CD4-positive, alpha-beta memory T cell (primary cell): ENCODE data around the gene AURKB. TPM values are rescaled to one million over a fixed set of nuclear protein-coding genes. Genes with fewer than 3 reads are reported as not detected.

Experiments used
- CTCF ChIA-PET: fragments of 350-600 bp; sonication (Branson Sonifier 250); formaldehyde crosslinking; loops from one replicate; lab custom pipeline; 2021; ENCODE audit warnings: inconsistent platforms; ENCODE audit not compliant: partially characterized antibody; lab: Charles Lee
- POLR2A ChIA-PET: fragments of 350-600 bp; sonication (Branson Sonifier 250); formaldehyde crosslinking; loops from one replicate; lab custom pipeline; 2021; ENCODE audit not compliant: partially characterized antibody; lab: Charles Lee
- DNase-seq, 5 donors: peaks; one replicate each; pipeline versions ENCODE4 v3.0.0 to v3.0.0-alpha.2; 2020 to 2022; ENCODE audit warnings: mixed read lengths in 1 of 5
- H3K27ac ChIP-seq: one replicate; pipeline ENCODE4 v1.7.0; 2013; ENCODE audit warnings: low read depth, low read length
- H3K27me3 ChIP-seq: 2 replicates; pipeline ENCODE4 v1.7.0; 2013; ENCODE audit warnings: mild to moderate bottlenecking, low read length, moderate library complexity; ENCODE audit not compliant: insufficient read depth
- H3K36me3 ChIP-seq: 2 replicates; pipeline ENCODE4 v1.7.0; 2013; ENCODE audit warnings: mild to moderate bottlenecking, low read length, moderate library complexity; ENCODE audit not compliant: insufficient read depth
- H3K4me1 ChIP-seq: 2 replicates; pipeline ENCODE4 v1.7.0; 2013; ENCODE audit warnings: mild to moderate bottlenecking, low read length, moderate library complexity; ENCODE audit not compliant: insufficient read depth
- H3K4me3 ChIP-seq, 2 donors: one replicate each; pipeline ENCODE4 v1.7.0; 2013; ENCODE audit warnings: low read length in 2 of 2, mild to moderate bottlenecking in 1 of 2
- H3K9me3 ChIP-seq, 2 donors: one replicate each; pipeline ENCODE4 v1.7.0; 2013; ENCODE audit warnings: low read length in 2 of 2, control low read depth in 1 of 2; ENCODE audit not compliant: control insufficient read depth in 1 of 2
- H3K27ac Mint-ChIP-seq, 7 donors: one replicate each; pipeline ENCODE4 v1.8.0; 2020 to 2021; ENCODE audit warnings: mixed read lengths in 7 of 7, mild to moderate bottlenecking in 6 of 7, inconsistent platforms in 3 of 7, moderate library complexity in 3 of 7
- H3K27me3 Mint-ChIP-seq, 2 donors: one replicate each; pipeline ENCODE4 v1.8.0; 2020 to 2021; ENCODE audit warnings: mixed read lengths in 2 of 2
- H3K36me3 Mint-ChIP-seq, 2 donors: one replicate each; pipeline ENCODE4 v1.8.0; 2020 to 2021; ENCODE audit warnings: mixed read lengths in 2 of 2, inconsistent platforms in 1 of 2, mild to moderate bottlenecking in 1 of 2
- H3K4me1 Mint-ChIP-seq, 4 donors: one replicate each; pipeline ENCODE4 v1.8.0; 2020 to 2021; ENCODE audit warnings: mixed read lengths in 4 of 4, mild to moderate bottlenecking in 1 of 4
- H3K4me3 Mint-ChIP-seq, 8 donors: one replicate each; pipeline ENCODE4 v1.8.0; 2020 to 2021; ENCODE audit warnings: mixed read lengths in 8 of 8, mild to moderate bottlenecking in 7 of 8, moderate library complexity in 6 of 8, inconsistent platforms in 3 of 8
- H3K9me3 Mint-ChIP-seq, 8 donors: one replicate each; pipeline ENCODE4 v1.8.0; 2020 to 2021; ENCODE audit warnings: mixed read lengths in 8 of 8, mild to moderate bottlenecking in 5 of 8, inconsistent platforms in 3 of 8, moderate library complexity in 1 of 8
- intact Hi-C: fragments of 100-400 bp; cut with micrococcal nuclease; formaldehyde crosslinking; loops from one replicate; pipeline ENCODE4 v1.15.1; 2023
- polyA plus RNA-seq, 2 donors: library from polyadenylated mRNA; unstranded; fragments of 300-500 nt; fragmentation: Illumina TruSeq; gene quantifications; one replicate each; pipeline ENCODE4 v1.2.3, GENCODE V29; 2021
- total RNA-seq, 2 experiments: library from RNA; stranded (reverse); gene quantifications; one replicate each; pipeline ENCODE4 v1.2.3, GENCODE V29; 2021

AURKB gene
- total and polyA plus RNA-seq, 4 experiments from 2014 or later = 0.36 to 0.83 (median 0.67) TPM; not detected in 1

DNA sequence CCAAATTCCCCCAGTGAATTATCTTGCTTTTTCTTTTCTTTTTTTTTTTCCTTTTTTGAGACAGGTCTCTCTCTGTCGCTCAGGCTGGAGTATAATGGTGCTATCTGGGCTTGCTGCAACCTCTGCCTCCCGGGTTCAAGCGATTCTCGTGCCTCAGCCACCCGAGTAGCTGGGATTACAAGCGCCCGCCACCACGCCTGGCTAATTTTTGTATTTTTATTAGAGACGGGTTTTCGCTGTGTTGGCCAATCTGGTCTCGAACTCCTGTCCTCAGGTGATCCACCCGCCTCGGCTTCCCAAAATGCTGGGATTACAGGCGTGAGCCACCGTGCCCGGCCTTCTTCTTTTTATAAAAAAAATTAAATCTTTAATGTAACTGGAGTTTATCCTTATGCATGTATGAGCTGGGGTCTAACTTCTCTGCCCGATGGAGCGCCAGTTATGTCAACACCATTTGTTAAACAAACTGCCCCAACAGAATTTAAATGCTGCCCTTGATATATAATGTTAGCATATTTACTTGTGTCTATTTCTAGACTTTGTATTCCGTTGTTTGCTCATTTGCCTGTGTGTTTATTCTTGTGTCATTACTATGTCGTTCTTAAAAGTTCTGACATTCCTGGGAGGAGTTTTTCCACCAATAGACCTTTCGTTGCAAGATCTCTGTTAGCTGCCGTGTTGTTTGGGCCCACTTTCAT is 535 bp upstream of the AURKB start:
- H3K27ac Mint-ChIP-seq = peak overlapping the region; percentile 82 to 95 (median 94)

DNA sequence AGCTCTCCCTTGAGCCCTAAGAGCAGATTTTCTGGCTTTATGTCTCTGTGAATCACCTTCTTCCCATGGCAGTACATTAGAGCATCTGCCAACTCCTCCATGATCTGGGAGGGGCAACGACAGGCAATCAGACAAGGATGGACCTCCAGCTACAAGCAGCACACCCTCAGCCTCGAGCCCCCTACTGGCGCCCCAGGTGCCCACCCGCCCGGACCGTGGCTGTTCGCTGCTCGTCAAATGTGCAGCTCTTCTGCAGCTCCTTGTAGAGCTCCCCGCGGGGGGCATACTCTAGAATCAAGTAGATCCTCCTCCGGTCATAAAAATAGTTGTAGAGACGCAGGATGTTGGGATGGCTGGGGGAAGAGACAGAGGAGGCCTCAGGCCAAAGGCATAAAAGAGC is 3.8 kb downstream of the AURKB start:
- no peaks in the 10 kb centered on the region for H3K36me3 Mint-ChIP-seq

More for the DNA sequence above, 535 bp upstream of the AURKB start:
- Mint-ChIP-seq H3K4me1 (peaks cover 13 to 21% (median 17%) of the 10 kb centered on the region in 4 donors), H3K4me3 (peak overlapping the region; percentile 85 to 96 (median 92)), H3K27me3 (no peaks in the 10 kb centered on the region), H3K36me3 (no peaks in the 10 kb centered on the region), H3K9me3 (peaks cover 0 to 2% (median 0%) of the 10 kb centered on the region in 8 donors)
- CTCF ChIA-PET = interaction anchor here (0.9 to 1.8 kb wide), 7 partner anchors 10 to 117 kb away, joined by 3 to 6 read pairs (median 4); partner anchors contain the start of genes ALOXE3 and SLC25A35
- Histone ChIP-seq H3K27ac (peak overlapping the region; percentile 69), H3K4me3 (peak overlapping the region; percentile 71 to 83), H3K36me3 (no peaks in the 10 kb centered on the region), H3K9me3 (no peaks in the 10 kb centered on the region), H3K4me1 (peaks cover 15% of the 10 kb centered on the region), H3K27me3 (no peaks in the 10 kb centered on the region)
- no peak for DNase-seq
- intact Hi-C loops = loop anchor here (1.0 kb wide), 3 partner anchors 11 to 24 kb away; no protein-coding TSS in a partner anchor
- POLR2A ChIA-PET = interaction anchor here (0.6 to 5.0 kb wide), 23 partner anchors 8 to 92 kb away, joined by 3 to 74 read pairs (median 5); partner anchors contain the start of genes ALOXE3, BORCS6, CTC1 and PFAS

DNA sequence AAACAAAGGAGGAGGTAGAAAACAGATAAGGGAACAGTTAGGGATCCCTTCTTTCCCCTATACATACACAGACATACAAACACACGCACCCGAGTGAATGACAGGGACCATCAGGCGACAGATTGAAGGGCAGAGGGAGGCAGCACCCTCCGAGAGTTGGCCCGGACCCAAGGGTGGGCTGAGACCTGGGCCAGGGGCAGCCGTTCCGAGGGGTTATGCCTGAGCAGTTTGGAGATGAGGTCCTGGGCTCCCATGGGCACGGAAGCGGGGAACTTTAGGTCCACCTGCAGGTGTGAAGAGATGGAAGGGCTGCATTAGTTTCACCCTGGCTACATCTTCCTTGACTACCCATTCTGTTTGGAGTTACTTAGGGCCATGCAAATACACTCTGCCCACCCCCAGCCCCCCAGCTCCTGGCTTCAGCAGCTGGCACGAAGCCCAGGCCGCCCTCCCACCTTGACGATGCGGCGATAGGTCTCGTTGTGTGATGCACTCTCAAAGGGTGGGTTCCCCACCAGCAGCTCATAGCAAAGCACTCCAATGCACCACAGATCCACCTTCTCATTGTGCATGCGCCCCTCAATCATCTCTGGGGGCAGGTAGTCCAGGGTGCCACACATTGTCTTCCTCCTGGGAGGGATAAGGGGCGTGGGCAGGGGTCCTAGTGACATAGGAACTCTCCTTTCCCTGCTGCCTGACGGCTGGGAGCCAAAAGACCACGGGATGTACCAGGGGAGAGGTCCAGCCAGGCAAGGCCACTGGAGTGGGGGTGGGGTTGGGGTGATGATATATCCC is 5.4 kb downstream of the AURKB start:
- H3K27me3 ChIP-seq = no peaks in the 10 kb centered on the region
- POLR2A ChIA-PET = interaction anchor here (0.9 to 1.4 kb wide), 2 partner anchors 16 to 42 kb away, joined by 3 to 4 read pairs; no protein-coding TSS in a partner anchor
- H3K27ac ChIP-seq = no peak overlapping the region
- H3K4me1 ChIP-seq = peaks cover 9% of the 10 kb centered on the region
- Mint-ChIP-seq H3K27me3 (peaks cover 0 to 1% of the 10 kb centered on the region in 2 donors), H3K36me3 (peaks cover 0 to 2% of the 10 kb centered on the region in 2 donors), H3K4me3 (no peak overlapping the region), H3K4me1 (peaks cover 7 to 8% (median 7%) of the 10 kb centered on the region in 4 donors), H3K27ac (peak overlapping the region in 2 of 7 donors; percentile 9 to 43), H3K9me3 (no peaks in the 10 kb centered on the region)
- no peaks in the 10 kb centered on the region for H3K36me3 ChIP-seq
- no peaks in the 10 kb centered on the region for H3K9me3 ChIP-seq
- no peak for DNase-seq
- intact Hi-C loops = no loop called here
- no peak overlapping the region for H3K4me3 ChIP-seq
- CTCF ChIA-PET = interaction anchor here (0.6 to 1.5 kb wide), 4 partner anchors 12 to 96 kb away, joined by 3 to 4 read pairs (median 4); partner anchors contain the start of gene BORCS6

More for the DNA sequence above, 3.8 kb downstream of the AURKB start:
- Histone ChIP-seq H3K4me1 (peaks cover 15% of the 10 kb centered on the region), H3K4me3 (no peak overlapping the region), H3K9me3 (no peaks in the 10 kb centered on the region), H3K27me3 (no peaks in the 10 kb centered on the region), H3K27ac (no peak overlapping the region), H3K36me3 (no peaks in the 10 kb centered on the region)
- Mint-ChIP-seq H3K9me3 (no peaks in the 10 kb centered on the region), H3K27me3 (no peaks in the 10 kb centered on the region), H3K27ac (peak overlapping the region in 1 of 7 donors; percentile 35), H3K4me1 (peaks cover 13 to 20% (median 17%) of the 10 kb centered on the region in 4 donors), H3K4me3 (peak overlapping the region in 1 of 8 donors; percentile 54)
- CTCF ChIA-PET = interaction anchor here (0.9 to 1.5 kb wide), 4 partner anchors 12 to 96 kb away, joined by 3 read pairs; no protein-coding TSS in a partner anchor
- intact Hi-C loops = no loop called here
- DNase-seq = no peak
- POLR2A ChIA-PET = interaction anchor here (1.0 to 3.3 kb wide), 2 partner anchors 15 to 33 kb away, joined by 4 to 24 read pairs; no protein-coding TSS in a partner anchor

- no peaks in the 10 kb centered on the region for H3K27me3 Mint-ChIP-seq
- POLR2A ChIA-PET = interaction anchor here (1.2 to 26.2 kb wide), 13 partner anchors 8 to 357 kb away, joined by 3 to 1074 read pairs (median 15); partner anchors contain the start of genes ALOXE3, AURKB, CTC1 and PER1
- Histone ChIP-seq H3K4me3 (peak overlapping the region in 1 of 2 donors; percentile 25), H3K27ac (peak overlapping the region; percentile 15), H3K9me3 (no peaks in the 10 kb centered on the region), H3K36me3 (no peaks in the 10 kb centered on the region), H3K4me1 (peaks cover 44% of the 10 kb centered on the region), H3K27me3 (no peaks in the 10 kb centered on the region)
- no peak overlapping the region for H3K4me3 Mint-ChIP-seq
- peak; percentile 56 to 74 (median 66) for DNase-seq
- CTCF ChIA-PET = interaction anchor here (0.8 to 1.6 kb wide), 8 partner anchors 31 to 109 kb away, joined by 3 to 10 read pairs (median 4); no protein-coding TSS in a partner anchor
- no peaks in the 10 kb centered on the region for H3K9me3 Mint-ChIP-seq
- H3K27ac Mint-ChIP-seq = no peak overlapping the region
- H3K36me3 Mint-ChIP-seq = peaks cover 0 to 4% of the 10 kb centered on the region in 2 donors
- intact Hi-C loops = no loop called here
- peaks cover 12 to 22% (median 16%) of the 10 kb centered on the region in 4 donors for H3K4me1 Mint-ChIP-seq
These were observed 18.1 kb downstream of the AURKB start for GRCh38 chr17:8192070-8192815.

GRCh38 chr17:8190506-8190905 is 19.9 kb downstream of the AURKB start:
- no peak for DNase-seq
- no peaks in the 10 kb centered on the region for H3K36me3 ChIP-seq
- no peak overlapping the region for H3K27ac ChIP-seq
- Mint-ChIP-seq H3K36me3 (peaks cover 0 to 4% of the 10 kb centered on the region in 2 donors), H3K27me3 (no peaks in the 10 kb centered on the region), H3K4me1 (peaks cover 7 to 15% (median 12%) of the 10 kb centered on the region in 4 donors), H3K4me3 (peak overlapping the region in 4 of 8 donors; percentile 13 to 92 (median 66)), H3K9me3 (no peaks in the 10 kb centered on the region), H3K27ac (peak overlapping the region in 5 of 7 donors; percentile 78 to 94 (median 91))
- peaks cover 44% of the 10 kb centered on the region for H3K4me1 ChIP-seq
- no peaks in the 10 kb centered on the region for H3K9me3 ChIP-seq
- H3K27me3 ChIP-seq = no peaks in the 10 kb centered on the region
- CTCF ChIA-PET = interaction anchor here (0.8 to 5.9 kb wide), 9 partner anchors 9 to 105 kb away, joined by 3 to 72 read pairs (median 4); partner anchors contain the start of genes ALOXE3, CTC1 and SLC25A35
- POLR2A ChIA-PET = interaction anchor here (0.9 to 26.2 kb wide), 17 partner anchors 9 to 764 kb away, joined by 3 to 1074 read pairs (median 48); partner anchors contain the start of genes ALOXE3, AURKB, CTC1 and HES7
- intact Hi-C loops = loop anchor here (1.0 kb wide), 1 partner anchor 10 kb away; no protein-coding TSS in a partner anchor
- peak overlapping the region in 1 of 2 donors; percentile 100 for H3K4me3 ChIP-seq
